Measurements from ENCODE around the gene ZP1.
A peak's percentile ranks its signal among the peaks of the same experiment; 100 is the strongest.
"Not testable (repeated sequence)": the region's sequence is repeated elsewhere in the genome, so short reads cannot be mapped to it uniquely, and the experiment has no call there.

The ZP1 gene

GRCh38 chr11:60878245-60879101 is 11.1 kb downstream of the ZP1 start:
- no peak for DNase-seq (ENCODE audit: low read depth)

- DNase-seq (ENCODE audit: low read depth) = no peak
These were observed 11.8 kb downstream of the ZP1 start for GRCh38 chr11:60879104-60879503.

GRCh38 chr11:60879971-60880588 is 12.7 kb downstream of the ZP1 start:
- no peak for DNase-seq (ENCODE audit: low read depth)

GRCh38 chr11:60880643-60881282 is 13.4 kb downstream of the ZP1 start:
- DNase-seq (ENCODE audit: low read depth) = no peak

GRCh38 chr11:60887556-60887955 is 20.2 kb downstream of the ZP1 start:
- DNase-seq (ENCODE audit: low read depth) = no peak

GRCh38 chr11:60889869-60890311 is 22.5 kb downstream of the ZP1 start:
- no peak for DNase-seq (ENCODE audit: low read depth)

- DNase-seq (ENCODE audit: low read depth) = no peak
These were observed 23.4 kb downstream of the ZP1 start for GRCh38 chr11:60890696-60891095.

GRCh38 chr11:60891103-60891741 is 23.9 kb downstream of the ZP1 start:
- no peak for DNase-seq (ENCODE audit: low read depth)

- no peak for DNase-seq (ENCODE audit: low read depth)
These were observed 28.3 kb downstream of the ZP1 start for GRCh38 chr11:60895687-60896086.

- no peak for DNase-seq (ENCODE audit: low read depth)
These were observed 30.2 kb downstream of the ZP1 start for GRCh38 chr11:60897496-60897895.

GRCh38 chr11:60899046-60899936 is 31.9 kb downstream of the ZP1 start:
- DNase-seq (ENCODE audit: low read depth) = no peak

- no peak for DNase-seq (ENCODE audit: low read depth)
These were observed 32.6 kb downstream of the ZP1 start for GRCh38 chr11:60899977-60900376.

GRCh38 chr11:60900673-60901404 is 33.5 kb downstream of the ZP1 start:
- no peak for DNase-seq (ENCODE audit: low read depth)

GRCh38 chr11:60902625-60903024 is 35.3 kb downstream of the ZP1 start:
- no peak for DNase-seq (ENCODE audit: low read depth)

- no peak for DNase-seq (ENCODE audit: low read depth)
These were observed 37.7 kb downstream of the ZP1 start for GRCh38 chr11:60905047-60905446.

- no peak for DNase-seq (ENCODE audit: low read depth)
These were observed 38.3 kb downstream of the ZP1 start for GRCh38 chr11:60905551-60906113.

GRCh38 chr11:60906132-60906972 is 39.0 kb downstream of the ZP1 start, which contains the start of gene PRPF19:
PRPF19 (minus strand) TSS chr11:60906585; CDS start chr11:60906382, 203 bp downstream.
- DNase-seq (ENCODE audit: low read depth) = peak; percentile 89

- DNase-seq (ENCODE audit: low read depth) = no peak
These were observed 41.5 kb downstream of the ZP1 start for GRCh38 chr11:60908803-60909202.

GRCh38 chr11:60909680-60910280 is 42.4 kb downstream of the ZP1 start:
- not testable (repeated sequence) for DNase-seq (ENCODE audit: low read depth)
